GM12878 (cell line): ENCODE measurements around the gene KLF3. TPM values are rescaled to one million over a fixed set of nuclear protein-coding genes. Genes with fewer than 3 reads are reported as not detected.

Experiments
- ATAC-seq: fragments of 200-7000 bp; cut with Tn5 transposase; 3 replicates; pipeline ENCODE4 v1.9.1; 2020; ENCODE audit warnings: mild to moderate bottlenecking, moderate library complexity
- BruUV-seq: library from RNA; stranded (reverse); fragments of 400-500 nt; replicated peaks from 2 replicates; lab custom pipeline; 2021; lab: Mats Ljungman, UMichigan
- CTCF ChIA-PET: fragments of 300-600 bp; sonication (Branson Sonifier 250); formaldehyde crosslinking; extraction: SDS; loops from one replicate; lab custom pipeline; 2021; ENCODE audit warnings: inconsistent platforms; lab: Yijun Ruan, JAX
- POLR2A ChIA-PET: fragments of 350-600 bp; formaldehyde crosslinking; extraction: SDS; loops from one replicate; lab custom pipeline; 2021; ENCODE audit warnings: inconsistent platforms; lab: Charles Lee
- RAD21 ChIA-PET: fragments of 300-600 bp; sonication (Branson Sonifier 250); formaldehyde crosslinking; loops from one replicate; lab custom pipeline; 2023; ENCODE audit warnings: antibody characterized with exemption; ENCODE audit not compliant: unreplicated experiment; lab: Charles Lee
- SMC1A ChIA-PET: fragments of 300-600 bp; sonication (Branson Sonifier 250); formaldehyde crosslinking; loops from one replicate; lab custom pipeline; 2023; ENCODE audit not compliant: unreplicated experiment, uncharacterized antibody; lab: Charles Lee
- DNase-seq: peaks from one replicate; pipeline ENCODE4 v3.0.0-alpha.2; 2011; ENCODE audit warnings: low read depth, low spot score
- FAIRE-seq: peaks from 3 replicates; lab custom pipeline; 2011; peaks lifted over from hg19 to GRCh38; lab: Jason Lieb, UNC
- H2AFZ ChIP-seq: 2 replicates; pipeline ENCODE4 v1.6.0; 2011; ENCODE audit warnings: low read depth, low read length, control low read depth; ENCODE audit not compliant: control insufficient read depth
- H3K27ac ChIP-seq: 2 replicates; pipeline ENCODE4 v1.5.1; 2011; ENCODE audit warnings: control low read depth; ENCODE audit not compliant: control insufficient read depth, insufficient read depth
- H3K27me3 ChIP-seq, 2 experiments: replicated peaks in 1 of 2; 2 replicates each; pipeline versions ENCODE4 v1.6.0 to v1.6.1; 2011; ENCODE audit warnings: low read length in 1 of 2; ENCODE audit not compliant: control insufficient read depth in 2 of 2, insufficient read depth in 2 of 2
- H3K36me3 ChIP-seq, 2 experiments: 2 replicates each; pipeline ENCODE4 v1.5.1; 2011; ENCODE audit warnings: low read length in 1 of 2; ENCODE audit not compliant: control insufficient read depth in 2 of 2, insufficient read depth in 2 of 2
- H3K4me1 ChIP-seq: 2 replicates; pipeline ENCODE4 v1.6.1; 2011; ENCODE audit warnings: mild to moderate bottlenecking, low read length, moderate library complexity, mixed read lengths; ENCODE audit not compliant: control insufficient read depth, insufficient read depth
- H3K4me2 ChIP-seq: 2 replicates; pipeline ENCODE4 v1.6.0; 2011; ENCODE audit warnings: control low read depth; ENCODE audit not compliant: control insufficient read depth, insufficient read depth
- H3K4me3 ChIP-seq: fragments of 200-600 bp; sonication (generic); 2 replicates; pipeline ENCODE4 v1.5.1; 2016
- H3K79me2 ChIP-seq: 2 replicates; pipeline ENCODE4 v1.6.0; 2011; ENCODE audit warnings: low read length; ENCODE audit not compliant: control insufficient read depth, insufficient read depth
- H3K9ac ChIP-seq: 2 replicates; pipeline ENCODE4 v1.8.0; 2011; ENCODE audit warnings: low read length, control low read depth, mixed read lengths; ENCODE audit not compliant: control insufficient read depth, insufficient read depth
- H3K9me3 ChIP-seq: replicated peaks from 3 replicates; pipeline ENCODE4 v1.5.1; 2011; ENCODE audit warnings: mild to moderate bottlenecking, low read length; ENCODE audit not compliant: control insufficient read depth, insufficient read depth
- H4K20me1 ChIP-seq: 2 replicates; pipeline ENCODE4 v1.6.0; 2011; ENCODE audit not compliant: control insufficient read depth, insufficient read depth
- BCL11A ChIP-seq: IDR thresholded peaks from 2 replicates; pipeline ENCODE4 v1.6.1; 2011; ENCODE audit warnings: low read depth, low read length
- CREB1 ChIP-seq: IDR thresholded peaks from 2 replicates; pipeline ENCODE4 v1.6.1; 2012; ENCODE audit warnings: low read depth, mild to moderate bottlenecking, inconsistent platforms
- HDAC6 ChIP-seq: fragments of 200-600 bp; sonication (generic); IDR thresholded peaks from one replicate; pipeline ENCODE4 v1.8.0; 2017; ENCODE audit warnings: antibody characterized with exemption; ENCODE audit not compliant: unreplicated experiment
- LARP7 ChIP-seq: fragments of 450-650 bp; IDR thresholded peaks from 2 replicates; pipeline ENCODE4 v1.6.1; 2017; ENCODE audit warnings: mild to moderate bottlenecking
- MEF2A ChIP-seq: IDR thresholded peaks from 2 replicates; pipeline ENCODE4 v1.6.1; 2011; ENCODE audit warnings: low read depth, mild to moderate bottlenecking, low read length, moderate library complexity; ENCODE audit not compliant: insufficient read depth
- MTA3 ChIP-seq: IDR thresholded peaks from 2 replicates; pipeline ENCODE4 v1.6.1; 2012; ENCODE audit warnings: low read length, inconsistent platforms, borderline replicate concordance
- POU2F2 ChIP-seq: IDR thresholded peaks from 3 replicates; pipeline ENCODE4 v1.6.1; 2011; ENCODE audit warnings: low read depth, mild to moderate bottlenecking, low read length, borderline replicate concordance
- SPI1 ChIP-seq: IDR thresholded peaks from 2 replicates; pipeline ENCODE4 v1.6.1; 2011; ENCODE audit warnings: low read depth, mild to moderate bottlenecking, low read length, moderate library complexity, borderline replicate concordance; ENCODE audit not compliant: insufficient read depth
- TARDBP ChIP-seq: IDR thresholded peaks from 2 replicates; pipeline ENCODE4 v1.6.1; 2016; ENCODE audit warnings: borderline replicate concordance
- TCF7 ChIP-seq: IDR thresholded peaks from 2 replicates; pipeline ENCODE4 v1.6.1; 2014; ENCODE audit warnings: antibody characterized with exemption, borderline replicate concordance
- WGBS: methylation state at CpG from one replicate; pipeline ENCODE4 v1.1.6; 2016; ENCODE audit warnings: low lambda C conversion rate; ENCODE audit not compliant: insufficient replicate concordance, insufficient coverage; ENCODE audit errors: missing lambda C conversion rate; 5-methylcytosine and 5-hydroxymethylcytosine counted together
- in situ Hi-C: fragments of 300-500 bp; cut with MboI; formaldehyde crosslinking; loops from 9 replicates; pipeline ENCODE4 v1.14.3; 2018; ENCODE audit warnings: mixed read lengths
- intact Hi-C: fragments of 100-400 bp; cut with micrococcal nuclease; formaldehyde crosslinking; loops from one replicate; pipeline ENCODE4 v1.14.2; 2022; ENCODE audit not compliant: unreplicated experiment
- polyA plus RNA-seq, 11 experiments: library from polyadenylated mRNA; depleted of rRNA in 4 of 11; unstranded in 6 of 11; stranded (reverse) in 5 of 11; fragments of >200 nt; fragmentation: Nextera tagmentation in 4 of 11; fragmentation: Illumina TruSeq in 1 of 11; extraction: Ambion mirVana in 4 of 11; extraction: Trizol in 1 of 11; gene quantifications; 1 replicate in 1 of 11; 2 replicates in 10 of 11; pipeline versions ENCODE4 v1.2.1 to v1.2.3, GENCODE V29; 2011 to 2016; ENCODE audit warnings: inconsistent platforms in 2 of 11, missing spikeins in 2 of 11, low read depth in 1 of 11
- total RNA-seq, 4 experiments: library from RNA; depleted of rRNA in 3 of 4; stranded (reverse); fragments of >200 nt in 3 of 4; fragmentation: Illumina TruSeq in 1 of 4; extraction: Trizol in 1 of 4; gene quantifications; 2 replicates each; pipeline versions ENCODE4 v1.2.1 to v1.2.3, GENCODE V29; 2013 to 2021

Gene KLF3
- total and polyA plus RNA-seq, 10 of the 15 experiments (the other 5 are each of a cell fraction or from before 2014, with no cell fraction given) = 1.4 to 5.8 (median 2.1) TPM

GRCh38 chr4:38703635-38704034, 39.6 kb downstream of the KLF3 start:
- no peak overlapping the region for H3K4me3 ChIP-seq
- no peak overlapping the region for H3K27ac ChIP-seq
- no peaks in the 10 kb centered on the region; a peak in 1 of 4 replicates for H3K27me3 ChIP-seq
- no peaks in the 10 kb centered on the region for H3K9me3 ChIP-seq
- peaks cover 5% of the 10 kb centered on the region for H3K4me1 ChIP-seq
- ChIA-PET POLR2A (no interaction called here), SMC1A (interaction anchor here (0.6 to 1.1 kb wide), 4 partner anchors 18 to 524 kb away, joined by 3 to 4 read pairs (median 3); no protein-coding TSS in a partner anchor), CTCF (interaction anchor here (1.0 to 2.1 kb wide), 2 partner anchors 24 to 524 kb away, joined by 3 to 9 read pairs; no protein-coding TSS in a partner anchor), RAD21 (interaction anchor here (1.0 kb wide), 1 partner anchor 29 kb away, joined by 3 read pairs; no protein-coding TSS in a partner anchor)
- no peak overlapping the region for H2AFZ ChIP-seq
- no peak overlapping the region for H3K9ac ChIP-seq
- H3K79me2 ChIP-seq = no peaks in the 10 kb centered on the region
- WGBS = 34% methylated on average over 4 of the region's 4 CpGs
- TF ChIP-seq SPI1 (peak; percentile 45), MTA3 (peak; percentile 44; the same call in 1 of the 2 replicates), BCL11A (no peak), LARP7 (no peak), TARDBP (no peak), TCF7 (no peak), CREB1 (0 out of 2 replicates have a peak, but pooled peaks have one; percentile 11), POU2F2 (no peak), HDAC6 (no peak), MEF2A (peak; percentile 60; the same call in 1 of the 2 replicates)
- TF ChIP-seq, all 136 proteins: peak for 4
- H4K20me1 ChIP-seq = no peaks in the 10 kb centered on the region
- no peak for FAIRE-seq
- H3K36me3 ChIP-seq = no peaks in the 10 kb centered on the region
- no peak for ATAC-seq
- H3K4me2 ChIP-seq = no peak overlapping the region
- DNase-seq = no peak
- no TSS peak for BruUV-seq
- in situ Hi-C loops (no loop called here), intact Hi-C loops (no loop called here)
